NCI-H345 (cell line): ENCODE results near the gene CORO2B.

Experiments
- DNase-seq: peaks from one replicate; lab custom pipeline; 2025; lab: John Stamatoyannopoulos, UW

Gene CORO2B

DNA sequence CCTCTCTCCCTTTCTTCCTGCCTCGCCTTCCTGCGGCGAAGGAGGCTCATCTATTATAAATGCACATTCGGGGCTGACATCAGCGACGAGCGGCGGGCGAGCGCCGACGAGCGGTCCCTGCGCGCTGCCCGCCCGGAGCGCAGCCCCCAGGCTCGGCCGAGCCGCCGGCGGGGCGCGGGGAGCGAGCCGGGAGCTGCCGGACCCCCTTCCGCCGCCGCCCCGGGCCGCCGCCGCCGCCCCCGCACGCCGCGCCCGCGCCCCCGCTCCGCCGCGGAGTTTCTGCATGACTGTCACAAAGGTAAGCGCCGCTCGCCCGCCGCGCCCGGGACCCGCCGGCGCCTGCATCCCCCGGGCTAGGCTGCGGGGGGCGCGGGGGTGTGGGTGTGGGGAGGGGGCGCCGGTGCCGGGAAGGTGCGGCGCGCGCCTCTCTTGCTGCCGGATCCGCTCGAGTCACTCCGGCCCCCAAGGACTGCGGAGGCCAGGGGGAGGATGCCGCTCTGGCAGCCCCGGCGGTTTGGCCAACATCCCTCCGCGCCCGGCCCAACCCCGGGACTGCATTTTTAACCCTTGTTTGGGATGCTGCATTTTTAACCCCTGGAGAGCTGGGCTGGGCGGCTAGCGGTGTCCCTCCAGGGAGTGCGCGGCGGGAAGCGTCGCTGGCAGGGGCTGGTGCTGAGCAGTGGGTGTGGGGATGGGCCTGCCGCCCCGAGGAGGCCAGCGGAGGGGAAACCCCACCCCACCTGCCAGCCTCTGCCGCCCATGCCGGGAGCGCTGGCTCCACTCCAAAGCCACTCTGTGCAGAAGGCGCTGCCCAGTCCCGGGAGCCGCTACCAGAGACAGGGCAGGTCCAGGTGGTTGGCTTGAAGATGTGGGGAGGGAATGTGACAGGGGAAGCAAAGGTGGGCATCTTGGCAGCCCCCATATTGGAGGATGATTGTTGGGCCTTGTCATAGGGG, at the start of gene CORO2B:
Gene CORO2B (plus strand): TSS at position 14 of the 956 bp plus-strand sequence. CDS start 270 bp downstream, at position 284.
- DNase-seq, result peak; percentile 68

DNA sequence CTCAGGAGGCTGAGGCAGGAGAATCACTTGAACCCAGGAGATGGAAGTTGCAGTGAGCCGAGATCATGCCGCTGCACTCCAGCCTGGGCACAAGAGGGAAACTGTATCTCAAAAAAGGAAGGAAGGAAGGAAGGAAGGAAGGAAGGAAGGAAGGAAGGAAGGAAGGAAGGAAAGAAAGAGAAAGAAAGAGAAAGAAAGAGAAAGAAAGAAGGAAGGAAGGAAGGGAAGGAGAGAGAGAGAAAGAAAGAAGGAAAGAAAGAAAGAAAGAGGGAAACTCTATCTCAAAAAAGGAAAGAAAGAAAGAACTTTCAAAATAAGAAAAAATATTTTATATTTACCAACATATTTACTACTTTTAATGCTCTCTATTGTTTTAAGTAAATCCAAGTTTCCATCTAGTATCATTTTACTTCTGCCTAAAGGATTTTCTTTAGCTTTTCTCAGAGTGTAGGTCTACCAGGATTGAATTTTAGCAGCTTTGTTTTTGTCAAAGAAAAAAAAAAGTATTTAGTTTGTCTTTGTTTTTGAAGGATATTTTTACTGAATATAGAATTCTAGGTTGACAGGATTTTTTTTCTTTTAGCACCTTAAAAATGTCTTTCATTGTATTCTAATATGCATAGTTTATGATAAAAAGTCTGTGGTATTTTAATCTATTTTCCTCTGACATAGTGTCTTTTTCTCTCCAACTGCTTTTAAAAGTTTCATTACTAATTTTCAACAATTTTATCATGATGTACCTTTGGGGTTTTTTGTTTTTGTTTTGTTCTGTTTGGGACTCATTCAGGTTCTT, 47.2 kb upstream of the CORO2B start:
- no peak for DNase-seq

GRCh38 chr15:68536331-68537095, 42.3 kb upstream of the CORO2B start:
- no peak for DNase-seq

GRCh38 chr15:68537097-68537496, 41.7 kb upstream of the CORO2B start:
- DNase-seq, result no peak

DNA sequence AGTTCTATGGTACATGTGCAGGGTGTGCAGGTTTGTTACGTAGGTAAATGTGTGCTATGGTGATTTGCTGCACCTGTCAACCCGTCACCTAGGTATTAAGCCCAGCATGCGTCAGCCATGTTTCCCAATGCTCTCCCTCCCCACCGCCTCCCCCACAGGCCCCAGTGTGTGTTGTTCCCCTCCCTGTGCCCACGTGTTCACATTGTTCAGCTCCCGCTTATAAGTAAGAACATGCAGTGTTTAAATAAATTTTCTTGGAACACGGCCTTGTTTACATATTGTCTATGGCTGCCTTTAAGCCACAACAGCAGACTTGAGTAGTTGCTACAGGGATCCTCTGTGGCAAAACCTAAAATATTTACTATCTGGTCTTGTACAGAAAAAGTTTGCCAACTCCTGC, 41.3 kb upstream of the CORO2B start:
- DNase-seq, result no peak

DNA sequence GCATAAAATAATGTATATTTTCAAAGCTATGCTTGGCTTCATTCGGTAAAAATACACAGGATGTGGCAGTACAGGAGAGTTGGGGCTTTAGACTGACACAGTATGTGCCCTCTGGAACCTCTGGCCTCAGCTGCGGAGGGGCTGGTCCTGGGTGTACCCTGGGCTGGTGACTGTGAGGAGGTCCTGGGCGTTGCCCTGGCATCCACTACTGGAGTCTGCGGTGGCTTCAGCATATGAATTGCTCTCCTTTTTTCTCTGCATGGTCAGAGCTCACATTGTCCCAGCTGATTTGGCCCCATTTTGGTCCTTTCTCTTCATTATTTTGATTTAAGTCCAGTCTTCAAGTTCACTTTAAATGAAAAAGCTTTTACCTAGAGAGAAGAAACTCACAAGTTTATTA, 40.5 kb upstream of the CORO2B start:
- DNase-seq, result no peak

- DNase-seq, result no peak
These were observed 37.0 kb upstream of the CORO2B start for GRCh38 chr15:68541743-68542142.

GRCh38 chr15:68542348-68542747, 36.4 kb upstream of the CORO2B start:
- no peak for DNase-seq

- no peak for DNase-seq
These were observed 36.0 kb upstream of the CORO2B start for GRCh38 chr15:68542771-68543164.

- DNase-seq, result no peak
These were observed 35.4 kb upstream of the CORO2B start for GRCh38 chr15:68543165-68544008.

DNA sequence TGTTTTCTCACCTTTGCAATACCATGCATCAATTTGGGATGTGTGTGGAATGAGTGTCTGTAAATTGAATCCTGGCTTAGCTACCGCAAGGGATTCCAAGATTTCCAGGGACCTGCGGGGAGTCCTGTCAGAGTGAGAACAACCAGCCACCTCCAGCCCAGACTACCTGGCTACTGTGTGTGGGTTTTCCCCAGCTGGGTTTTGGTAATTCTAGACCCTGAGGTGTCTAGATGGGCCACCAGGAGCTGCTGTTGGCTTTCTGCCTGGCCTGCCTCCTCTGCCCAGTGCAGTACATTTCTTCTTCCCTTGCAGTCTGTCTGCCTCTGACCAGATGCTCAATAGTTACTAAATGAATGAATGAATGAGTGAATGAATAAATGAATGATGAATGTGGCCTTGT, 32.5 kb upstream of the CORO2B start:
- no peak for DNase-seq

DNA sequence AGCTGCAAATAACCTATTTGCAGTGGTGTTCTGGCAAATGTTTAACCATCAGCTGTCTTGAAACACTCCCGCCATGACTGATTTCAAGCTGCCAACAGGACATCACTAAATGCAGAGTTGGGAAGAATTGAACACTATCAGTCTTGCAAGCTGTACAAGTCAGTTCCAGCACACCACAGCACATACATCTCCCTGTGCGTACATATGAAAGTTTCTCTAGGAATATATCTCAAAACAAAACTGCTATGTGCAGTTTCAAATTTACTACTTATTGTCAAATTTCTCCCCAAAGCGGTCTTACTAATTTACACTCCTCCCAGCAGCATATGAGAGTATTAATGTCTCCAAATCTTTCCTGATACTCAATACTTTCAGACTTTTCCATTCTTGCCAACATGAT, 30.4 kb upstream of the CORO2B start:
- DNase-seq, result no peak

GRCh38 chr15:68550004-68550403, 28.8 kb upstream of the CORO2B start:
- no peak for DNase-seq

DNA sequence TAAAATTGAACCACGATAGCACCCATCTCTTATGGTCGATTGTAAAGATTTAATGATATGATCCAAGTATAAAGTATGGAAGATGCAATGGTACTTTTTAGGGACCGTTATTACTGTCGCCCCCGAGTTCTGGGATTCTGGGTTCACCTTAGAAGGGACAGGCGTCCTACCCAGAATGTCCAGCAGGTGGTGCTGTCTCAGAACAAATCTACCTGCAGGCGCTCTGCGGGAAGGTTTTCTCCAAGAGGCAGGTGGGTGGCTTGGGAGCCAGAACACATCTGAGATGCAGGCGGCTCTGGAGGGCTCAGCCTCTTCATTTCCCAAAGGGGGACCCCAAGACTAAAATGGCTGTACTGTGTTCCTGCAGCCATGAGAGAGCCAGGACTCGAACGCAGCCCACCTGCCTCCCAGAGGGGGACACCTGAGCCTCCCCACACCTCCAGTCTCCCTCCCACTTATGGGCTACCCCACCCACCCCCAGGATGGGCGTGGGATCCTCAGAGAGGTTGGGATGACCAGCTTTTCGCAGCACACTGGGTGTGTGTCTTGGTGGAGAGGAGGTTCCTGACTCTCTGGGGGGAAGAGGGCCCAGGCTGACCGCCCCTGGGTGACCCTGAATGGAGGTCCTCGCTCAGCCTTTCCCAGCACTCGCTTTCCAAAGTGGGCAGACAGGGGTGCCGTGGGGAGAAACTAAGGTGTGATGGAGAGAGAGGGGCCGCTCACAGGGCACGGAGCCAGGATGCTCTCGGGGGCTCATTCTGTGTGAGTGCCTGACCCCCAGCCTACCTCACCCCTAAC, 28.1 kb upstream of the CORO2B start:
- DNase-seq, result peak; percentile 60

- no peak for DNase-seq
These were observed 27.5 kb upstream of the CORO2B start for GRCh38 chr15:68551296-68551635.

- no peak for DNase-seq
These were observed 26.4 kb upstream of the CORO2B start for GRCh38 chr15:68552344-68552743.

GRCh38 chr15:68552773-68553172, 26.0 kb upstream of the CORO2B start:
- DNase-seq, result peak; percentile 5

DNA sequence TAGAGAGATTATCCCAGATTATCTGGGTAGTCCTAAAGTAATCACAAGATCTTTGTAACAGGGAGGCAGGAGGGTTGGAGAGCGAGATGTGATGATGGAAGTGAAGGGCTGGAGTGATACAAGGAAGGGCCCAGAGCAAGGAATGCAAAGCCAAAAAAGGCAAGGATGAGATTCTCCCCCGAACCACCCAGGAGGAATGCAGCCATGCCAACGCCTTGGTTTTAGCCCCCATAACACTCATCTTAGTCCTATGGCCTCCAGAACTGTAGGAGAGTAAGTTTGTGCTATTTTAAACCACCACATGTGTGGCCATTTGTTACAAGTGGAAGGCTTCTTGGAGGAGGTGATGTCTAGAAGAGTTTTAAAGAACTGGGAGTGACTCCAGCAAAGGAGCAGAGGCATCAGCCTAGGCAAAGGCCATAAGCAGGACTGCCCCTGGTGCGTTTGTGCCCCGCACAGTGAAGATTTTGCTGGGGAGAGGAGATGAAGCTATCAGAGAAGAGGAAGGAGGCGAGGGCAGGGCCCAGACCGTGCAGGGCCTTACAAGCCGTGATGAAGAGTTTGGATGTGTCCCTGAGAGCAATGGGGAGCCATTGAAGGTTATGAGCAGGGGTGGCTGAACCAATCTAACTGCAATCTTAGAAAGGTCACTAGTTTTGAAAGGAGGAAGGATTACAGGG, 25.3 kb upstream of the CORO2B start:
- DNase-seq, result no peak

- DNase-seq, result peak; percentile 75
These were observed 24.6 kb upstream of the CORO2B start for GRCh38 chr15:68553994-68554720.
